Measurements from ENCODE around the gene FREM1. TPM values are rescaled to one million over a fixed set of nuclear protein-coding genes. Genes with fewer than 3 reads are reported as not detected.

The FREM1 gene
- total and polyA plus RNA-seq, 2 of the 4 experiments (the other 2 are of a cell fraction) = under 0.01 TPM; not detected in 1

- H4K8ac ChIP-seq (ENCODE audit: low read depth in 2 of 2, low read length in 2 of 2) = no peak overlapping the region
- intact Hi-C loops (cut with micrococcal nuclease) = no loop called here
- no peaks in the 10 kb centered on the region for H3K79me1 ChIP-seq (ENCODE audit: low read depth in 1 of 2, low read length in 2 of 2)
- no peaks in the 10 kb centered on the region for H3K9me3 ChIP-seq (ENCODE audit: control insufficient read depth, insufficient read depth, low read length)
- 0% methylated on average over 2 of the region's 5 CpGs; no CpG with 5 or more reads in 1 of the 2 experiments for WGBS, 2 experiments (ENCODE audit: extremely low coverage in 2 of 2, insufficient read length in 1 of 2)
- H3K4me3 ChIP-seq (ENCODE audit: insufficient read depth, low read depth, low read length) = no peak overlapping the region
- ChIA-PET CTCF (no interaction called here), POLR2A (ENCODE audit: unreplicated experiment) (no interaction called here)
- H2BK20ac ChIP-seq (ENCODE audit: low read depth, low read length) = no peak overlapping the region
- no peak overlapping the region for H4K5ac ChIP-seq (ENCODE audit: low read depth, low read length)
- H2BK5ac ChIP-seq (ENCODE audit: low read depth, low read length, poor library complexity, severe bottlenecking) = no peak overlapping the region
- H2BK120ac ChIP-seq (ENCODE audit: low read depth, low read length) = no peak overlapping the region
- H3K36me3 ChIP-seq (ENCODE audit: control insufficient read depth, insufficient read depth, low read length) = no peaks in the 10 kb centered on the region
- no peak for DNase-seq
- no peaks in the 10 kb centered on the region for H3K4me1 ChIP-seq (ENCODE audit: control insufficient read depth, insufficient read depth, low read length)
- peaks cover 6% of the 10 kb centered on the region; the same call in 1 of the 2 replicates for H3K27me3 ChIP-seq (ENCODE audit: control insufficient read depth, insufficient read depth, low read length)
- no peak overlapping the region for H2AK5ac ChIP-seq (ENCODE audit: low read depth, low read length)
- no peak overlapping the region for H3K4ac ChIP-seq (ENCODE audit: low read depth, low read length)
- no peak overlapping the region for H2AK9ac ChIP-seq (replicated peaks; ENCODE audit: low read depth, low read length, poor library complexity)
- H4K20me1 ChIP-seq (ENCODE audit: insufficient read depth, low read length) = no peaks in the 10 kb centered on the region
- no peak overlapping the region for H3K56ac ChIP-seq (ENCODE audit: extremely low read depth, insufficient read depth, low read length)
- no peaks in the 10 kb centered on the region for H3K9me1 ChIP-seq (ENCODE audit: insufficient read depth, low read length)
- ATAC-seq (ENCODE audit: low read depth) = no peak
- in situ Hi-C loops (cut with MboI; ENCODE audit: low sequenced_read_pairs) = no loop called here
- H3K4me2 ChIP-seq (ENCODE audit: low read depth, low read length) = no peak overlapping the region
- no peak overlapping the region for H3K9ac ChIP-seq (ENCODE audit: low read depth, low read length)
- no peak overlapping the region for H3K27ac ChIP-seq (ENCODE audit: insufficient read depth, low read length)
- no TSS peak for BruUV-seq (replicated peaks)
- H4K91ac ChIP-seq (ENCODE audit: insufficient read depth, low read depth, low read length) = no peak overlapping the region
- no peak overlapping the region for H2BK15ac ChIP-seq (ENCODE audit: low read depth, low read length)
- TF ChIP-seq RAD21 (IDR thresholded peaks at IDR 0.05; ENCODE audit: low read length) = no peak
- no peak for TF ChIP-seq POLR2A (IDR thresholded peaks at IDR 0.05; ENCODE audit: low read depth, low read length)
- TF ChIP-seq CTCF (conservative IDR thresholded peaks at IDR 0.05; ENCODE audit: low read depth, low read length) = no peak
- TF ChIP-seq MXI1 (IDR thresholded peaks at IDR 0.05; ENCODE audit: borderline replicate concordance, low read depth, low read length) = no peak
- TF ChIP-seq ELK1 (IDR thresholded peaks at IDR 0.05; ENCODE audit: borderline replicate concordance, low read depth, low read length) = no peak
- TF ChIP-seq FOS (IDR thresholded peaks at IDR 0.05; ENCODE audit: low read depth, low read length) = no peak
- TF ChIP-seq USF2 (IDR thresholded peaks at IDR 0.05; ENCODE audit: low read depth, low read length) = no peak
- no peak overlapping the region for H3K14ac ChIP-seq (replicated peaks; ENCODE audit: low read depth, low read length)
- no peak overlapping the region for H3K18ac ChIP-seq (ENCODE audit: low read depth, low read length)
- no peak overlapping the region for H3K23ac ChIP-seq (ENCODE audit: low read depth, low read length)
- H2AFZ ChIP-seq (replicated peaks; ENCODE audit: low read length, poor library complexity) = no peak overlapping the region
- dilution Hi-C loops (cut with HindIII; ENCODE audit: low sequenced_read_pairs, unreplicated experiment) = no loop called here
These were observed 1.7 kb downstream of the FREM1 start for GRCh38 chr9:14908295-14909180.

Data from IMR-90 (cell line).